ENCODE measurements around the gene SLCO3A1.

GRCh38 chr15:92178911-92179310, 325.4 kb downstream of the SLCO3A1 start:
- TF ChIP-seq POLR2A (IDR thresholded peaks at IDR 0.05; ENCODE audit: low read length) (no peak), GATA1 (IDR thresholded peaks at IDR 0.05; ENCODE audit: low read depth, low read length) (no peak)

All from erythroblast (primary cell).